Activated T-helper 9 cell treated with anti-CD3 and anti-CD28 coated beads, Interleukin-2, amount 50 U/mL, for 16 hours (primary cell): ENCODE measurements around the gene AATF.

Experiments
- DNase-seq: peaks from one replicate; pipeline ENCODE4 v3.0.0-alpha.2; 2020; ENCODE audit warnings: low read depth

Gene AATF

GRCh38 chr17:37081287-37081686 lies 132.5 kb downstream of the AATF start:
- no peak for DNase-seq

GRCh38 chr17:37082311-37082860 lies 133.6 kb downstream of the AATF start:
- no peak for DNase-seq

GRCh38 chr17:37082985-37083384 lies 134.2 kb downstream of the AATF start:
- no peak for DNase-seq

- no peak for DNase-seq
These were observed 134.7 kb downstream of the AATF start for GRCh38 chr17:37083456-37083855.

- DNase-seq = no peak
These were observed 135.6 kb downstream of the AATF start for GRCh38 chr17:37084372-37084771.

GRCh38 chr17:37086334-37086733 lies 137.6 kb downstream of the AATF start:
- DNase-seq = no peak

- DNase-seq = no peak
These were observed 138.2 kb downstream of the AATF start for GRCh38 chr17:37086948-37087347.

- no peak for DNase-seq
These were observed 138.9 kb downstream of the AATF start for GRCh38 chr17:37087683-37088082.

- DNase-seq = no peak
These were observed 139.7 kb downstream of the AATF start for GRCh38 chr17:37088459-37088858.

- DNase-seq = no peak
These were observed 140.2 kb downstream of the AATF start for GRCh38 chr17:37088913-37089312.

GRCh38 chr17:37089956-37090355 lies 141.2 kb downstream of the AATF start:
- peak; percentile 16 for DNase-seq

- DNase-seq = no peak
These were observed 142.2 kb downstream of the AATF start for GRCh38 chr17:37090941-37091340.

- DNase-seq = no peak
These were observed 143.3 kb downstream of the AATF start for GRCh38 chr17:37092071-37092470.

GRCh38 chr17:37092701-37093100 lies 143.9 kb downstream of the AATF start:
- no peak for DNase-seq

GRCh38 chr17:37094391-37094790 lies 145.6 kb downstream of the AATF start:
- DNase-seq = no peak

- DNase-seq = no peak
These were observed 147.3 kb downstream of the AATF start for GRCh38 chr17:37096071-37096470.

- no peak for DNase-seq
These were observed 148.4 kb downstream of the AATF start for GRCh38 chr17:37097154-37097553.

GRCh38 chr17:37098152-37098551 lies 149.4 kb downstream of the AATF start:
- no peak for DNase-seq

- DNase-seq = no peak
These were observed 150.3 kb downstream of the AATF start for GRCh38 chr17:37098910-37099664.

- no peak for DNase-seq
These were observed 151.5 kb downstream of the AATF start for GRCh38 chr17:37100231-37100630.

GRCh38 chr17:37101306-37101705 lies 152.6 kb downstream of the AATF start:
- no peak for DNase-seq

GRCh38 chr17:37103231-37103630 lies 154.5 kb downstream of the AATF start:
- DNase-seq = no peak

- DNase-seq = no peak
These were observed 157.3 kb downstream of the AATF start for GRCh38 chr17:37106049-37106448.
